GM12873 (cell line): ENCODE results near the gene CYTH2.

ENCODE experiments used
- TF ChIP-seq, protein P1 (sequence below): IDR thresholded peaks from 2 replicates; pipeline ENCODE4 v1.5.1; 2012; ENCODE audit warnings: low read depth, mild to moderate bottlenecking, moderate library complexity, low read length, control low read depth; ENCODE audit not compliant: insufficient read depth; ENCODE audit errors: missing control alignments

The CYTH2 gene

GRCh38 chr19:48508729-48509411, 39.7 kb downstream of the CYTH2 start:
- TF ChIP-seq, protein P1, sequence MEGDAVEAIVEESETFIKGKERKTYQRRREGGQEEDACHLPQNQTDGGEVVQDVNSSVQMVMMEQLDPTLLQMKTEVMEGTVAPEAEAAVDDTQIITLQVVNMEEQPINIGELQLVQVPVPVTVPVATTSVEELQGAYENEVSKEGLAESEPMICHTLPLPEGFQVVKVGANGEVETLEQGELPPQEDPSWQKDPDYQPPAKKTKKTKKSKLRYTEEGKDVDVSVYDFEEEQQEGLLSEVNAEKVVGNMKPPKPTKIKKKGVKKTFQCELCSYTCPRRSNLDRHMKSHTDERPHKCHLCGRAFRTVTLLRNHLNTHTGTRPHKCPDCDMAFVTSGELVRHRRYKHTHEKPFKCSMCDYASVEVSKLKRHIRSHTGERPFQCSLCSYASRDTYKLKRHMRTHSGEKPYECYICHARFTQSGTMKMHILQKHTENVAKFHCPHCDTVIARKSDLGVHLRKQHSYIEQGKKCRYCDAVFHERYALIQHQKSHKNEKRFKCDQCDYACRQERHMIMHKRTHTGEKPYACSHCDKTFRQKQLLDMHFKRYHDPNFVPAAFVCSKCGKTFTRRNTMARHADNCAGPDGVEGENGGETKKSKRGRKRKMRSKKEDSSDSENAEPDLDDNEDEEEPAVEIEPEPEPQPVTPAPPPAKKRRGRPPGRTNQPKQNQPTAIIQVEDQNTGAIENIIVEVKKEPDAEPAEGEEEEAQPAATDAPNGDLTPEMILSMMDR: no peak

DNA sequence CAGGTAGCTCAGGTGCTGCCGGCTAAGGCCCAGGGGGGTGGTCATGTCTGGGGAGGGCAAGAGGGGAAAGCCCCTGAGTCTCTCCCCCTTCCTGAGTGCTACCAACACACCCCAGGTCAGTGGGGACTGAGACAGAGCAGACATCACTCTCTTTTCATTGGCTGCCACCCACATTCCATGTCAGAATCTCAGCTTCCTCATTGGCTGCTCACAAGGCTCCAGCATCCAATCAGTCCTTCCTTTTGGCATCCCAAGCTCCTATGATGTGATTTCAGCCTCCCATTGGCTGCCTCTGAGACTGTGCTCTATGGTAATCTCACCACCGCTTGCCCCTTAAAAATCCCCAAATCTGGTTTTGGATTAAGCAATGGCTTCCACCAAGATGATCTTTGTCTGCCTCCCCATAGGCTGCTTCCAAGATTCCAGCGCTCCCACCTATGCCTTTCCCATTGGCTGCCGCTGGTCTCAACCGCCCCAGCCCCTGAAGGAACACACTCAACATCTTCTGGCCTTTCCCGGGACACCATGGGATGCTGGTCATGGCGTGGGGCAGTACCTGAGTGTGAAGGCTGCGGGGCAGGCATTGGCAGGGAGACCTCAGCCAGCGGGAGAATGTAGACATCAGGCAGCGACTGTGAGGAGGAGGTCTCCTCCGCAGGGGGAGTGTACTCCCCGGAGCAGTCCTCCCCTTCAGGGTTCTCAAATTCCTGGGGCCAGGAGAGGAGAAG, 40.5 kb downstream of the CYTH2 start:
- TF ChIP-seq, protein P1: no peak

GRCh38 chr19:48510421-48511268, 41.5 kb downstream of the CYTH2 start:
- TF ChIP-seq, protein P1: no peak

- TF ChIP-seq, protein P1: no peak
Measured at GRCh38 chr19:48511321-48511731, 42.2 kb downstream of the CYTH2 start.

GRCh38 chr19:48511800-48512503, 42.8 kb downstream of the CYTH2 start, which contains the start of gene LMTK3:
LMTK3 (minus strand) TSS chr19:48511835; CDS start chr19:48511576, 259 bp downstream.
- TF ChIP-seq, protein P1: no peak

DNA sequence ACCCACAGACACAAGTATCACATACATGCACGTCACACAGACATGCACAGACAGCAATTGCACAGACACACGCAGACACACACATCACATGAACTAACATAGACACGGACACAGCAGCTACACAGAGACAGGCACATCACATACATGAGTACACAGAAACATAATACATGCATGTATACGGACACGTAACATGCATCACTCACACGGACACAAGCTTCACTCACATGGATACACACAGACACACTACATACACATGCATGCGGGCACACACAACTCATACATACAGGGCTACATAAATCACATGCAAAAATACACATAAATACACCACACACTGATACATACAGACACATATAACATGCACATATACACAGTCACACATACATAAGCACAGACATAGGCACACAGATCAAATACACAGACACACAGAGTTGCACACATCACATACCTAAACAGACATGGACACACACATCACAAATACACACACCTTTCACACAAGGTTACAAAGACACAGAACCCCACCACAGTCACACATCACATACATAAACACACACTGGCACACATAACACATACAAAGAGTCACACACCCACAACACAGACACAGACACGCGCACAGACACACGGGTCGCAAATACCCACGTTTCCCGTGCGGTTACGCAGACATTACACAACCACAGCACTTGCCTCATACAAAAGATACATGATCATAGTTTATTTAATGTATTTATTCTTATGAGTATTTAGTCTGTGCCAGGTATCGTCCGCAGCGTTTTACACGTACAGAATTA, 43.5 kb downstream of the CYTH2 start:
- TF ChIP-seq, protein P1: no peak
